T-cell (primary cell): ENCODE results near the gene MPL. TPM values are rescaled to one million over a fixed set of nuclear protein-coding genes. Genes with fewer than 3 reads are reported as not detected.

ENCODE experiments used
- ATAC-seq, 4 experiments: fragments of 200-7000 bp in 3 of 4; fragments of 150-1000 bp in 1 of 4; cut with Tn5 transposase; replicated peaks in 1 of 4; 1 replicate in 3 of 4; 2 replicates in 1 of 4; pipeline ENCODE4 v1.10.0; 2021; ENCODE audit warnings: moderate library complexity in 3 of 4, mild to moderate bottlenecking in 2 of 4, moderate number of reproducible peaks in 1 of 4
- CTCF ChIA-PET, 2 donors: fragments of 300-600 bp; sonication (Branson Sonifier 250); formaldehyde crosslinking; loops; one replicate each; lab custom pipeline; 2022; ENCODE audit warnings: antibody characterized with exemption in 2 of 2; lab: Charles Lee
- POLR2A ChIA-PET, 2 donors: fragments of 300-600 bp; sonication (Branson Sonifier 250); formaldehyde crosslinking; loops; one replicate each; lab custom pipeline; 2022; ENCODE audit warnings: antibody characterized with exemption in 2 of 2; lab: Charles Lee
- DNase-seq, 35 experiments: peaks; one replicate each; pipeline versions ENCODE4 v3.0.0 to v3.0.0-alpha.2; 2013 to 2023
- H3K27ac ChIP-seq: one replicate; pipeline ENCODE4 v1.5.1; 2013; ENCODE audit warnings: low read length
- H3K27me3 ChIP-seq, 2 experiments: replicated peaks in 1 of 2; 1 replicate in 1 of 2; 2 replicates in 1 of 2; pipeline versions ENCODE4 v1.6.1 to v1.7.0; 2013; ENCODE audit warnings: low read length in 1 of 2, mixed read lengths in 1 of 2; ENCODE audit not compliant: control insufficient read depth in 2 of 2, insufficient read depth in 2 of 2; ENCODE audit errors: extremely low read depth in 1 of 2
- H3K36me3 ChIP-seq, 2 donors: 1 replicate in 1 of 2; 2 replicates in 1 of 2; pipeline versions ENCODE4 v1.6.1 to v1.7.0; 2013; ENCODE audit warnings: low read length in 1 of 2; ENCODE audit not compliant: control insufficient read depth in 2 of 2, insufficient read depth in 1 of 2; ENCODE audit errors: extremely low read depth in 1 of 2
- H3K4me1 ChIP-seq, 2 experiments: 1 replicate in 1 of 2; 2 replicates in 1 of 2; pipeline versions ENCODE4 v1.6.1 to v1.7.0; 2013; ENCODE audit warnings: low read length in 2 of 2, mixed read lengths in 1 of 2; ENCODE audit not compliant: insufficient read depth in 2 of 2, control insufficient read depth in 1 of 2; ENCODE audit errors: extremely low read depth in 1 of 2
- H3K4me3 ChIP-seq, 2 donors: 1 replicate in 1 of 2; 2 replicates in 1 of 2; pipeline versions ENCODE4 v1.5.1 to v1.7.0; 2013; ENCODE audit warnings: mild to moderate bottlenecking in 2 of 2, low read length in 1 of 2, moderate library complexity in 1 of 2; ENCODE audit not compliant: control insufficient read depth in 1 of 2; ENCODE audit errors: extremely low read depth in 1 of 2
- H3K9me3 ChIP-seq: 2 replicates; pipeline ENCODE4 v1.7.0; 2013
- H3K27ac Mint-ChIP-seq, 2 donors: one replicate each; pipeline ENCODE4 v1.8.0; 2020 to 2021; ENCODE audit warnings: mild to moderate bottlenecking in 2 of 2, mixed read lengths in 2 of 2
- H3K27me3 Mint-ChIP-seq, 2 donors: one replicate each; pipeline ENCODE4 v1.8.0; 2021 to 2022; ENCODE audit warnings: mixed read lengths in 2 of 2
- H3K36me3 Mint-ChIP-seq: one replicate; pipeline ENCODE4 v1.8.0; 2021; ENCODE audit warnings: mixed read lengths
- H3K4me1 Mint-ChIP-seq, 3 donors: one replicate each; pipeline ENCODE4 v1.8.0; 2020 to 2022; ENCODE audit warnings: mixed read lengths in 3 of 3, mild to moderate bottlenecking in 1 of 3
- H3K4me3 Mint-ChIP-seq, 3 donors: one replicate each; pipeline ENCODE4 v1.8.0; 2020 to 2022; ENCODE audit warnings: mild to moderate bottlenecking in 3 of 3, mixed read lengths in 3 of 3, moderate library complexity in 3 of 3
- H3K9me3 Mint-ChIP-seq, 3 donors: one replicate each; pipeline ENCODE4 v1.8.0; 2020 to 2022; ENCODE audit warnings: mixed read lengths in 3 of 3
- WGBS: methylation state at CpG from one replicate; pipeline ENCODE4 v1.1.5; 2013; ENCODE audit warnings: missing lambda C conversion rate; ENCODE audit not compliant: insufficient coverage; 5-methylcytosine and 5-hydroxymethylcytosine counted together
- total RNA-seq, 35 experiments: library from RNA in 6 of 35; stranded (reverse) in 6 of 35; fragments of 120-200 nt in 1 of 35; gene quantifications; one replicate each; pipeline versions ENCODE4 v1.2.1 to v1.2.4 and lab custom pipeline; 2013 to 2026

The MPL gene
- total RNA-seq, 5 donors from 2014 or later (not counting 1 experiment from before 2014, with no cell fraction given) = 0.26 to 0.63 (median 0.61) TPM; not detected in 2

- no peak for ATAC-seq
- WGBS = 83% methylated on average over 9 of the region's 9 CpGs
- H3K4me1 ChIP-seq = no peaks in the 10 kb centered on the region
- peaks cover 0 to 30% of the 10 kb centered on the region in 2 experiments for H3K27me3 ChIP-seq
- POLR2A ChIA-PET = no interaction called here
- Mint-ChIP-seq H3K9me3 (no peaks in the 10 kb centered on the region), H3K4me3 (no peak overlapping the region), H3K27me3 (no peaks in the 10 kb centered on the region), H3K4me1 (no peaks in the 10 kb centered on the region), H3K36me3 (no peaks in the 10 kb centered on the region), H3K27ac (no peak overlapping the region)
- no peak overlapping the region for H3K4me3 ChIP-seq
- no peak overlapping the region for H3K27ac ChIP-seq
- H3K36me3 ChIP-seq = no peaks in the 10 kb centered on the region
- H3K9me3 ChIP-seq = no peaks in the 10 kb centered on the region
- no peak for DNase-seq
- CTCF ChIA-PET = interaction anchor here in 1 of 2 donors (0.5 kb wide), 1 partner anchor 437 kb away, joined by 3 read pairs; no protein-coding TSS in a partner anchor
Measured at GRCh38 chr1:43311521-43311920, 26.1 kb upstream of the MPL start.

GRCh38 chr1:43312212-43312623 lies 25.4 kb upstream of the MPL start:
- Mint-ChIP-seq H3K27ac (no peak overlapping the region), H3K4me1 (no peaks in the 10 kb centered on the region), H3K4me3 (no peak overlapping the region), H3K27me3 (no peaks in the 10 kb centered on the region), H3K36me3 (no peaks in the 10 kb centered on the region), H3K9me3 (no peaks in the 10 kb centered on the region)
- Histone ChIP-seq H3K4me1 (no peaks in the 10 kb centered on the region), H3K36me3 (no peaks in the 10 kb centered on the region), H3K9me3 (no peaks in the 10 kb centered on the region), H3K27ac (no peak overlapping the region), H3K4me3 (no peak overlapping the region), H3K27me3 (peaks cover 0 to 27% of the 10 kb centered on the region in 2 experiments)
- no peak for DNase-seq
- no peak for ATAC-seq
- whole genome bisulfite sequencing = 91% methylated on average over 11 of the region's 19 CpGs
- ChIA-PET POLR2A (no interaction called here), CTCF (no interaction called here)

DNA sequence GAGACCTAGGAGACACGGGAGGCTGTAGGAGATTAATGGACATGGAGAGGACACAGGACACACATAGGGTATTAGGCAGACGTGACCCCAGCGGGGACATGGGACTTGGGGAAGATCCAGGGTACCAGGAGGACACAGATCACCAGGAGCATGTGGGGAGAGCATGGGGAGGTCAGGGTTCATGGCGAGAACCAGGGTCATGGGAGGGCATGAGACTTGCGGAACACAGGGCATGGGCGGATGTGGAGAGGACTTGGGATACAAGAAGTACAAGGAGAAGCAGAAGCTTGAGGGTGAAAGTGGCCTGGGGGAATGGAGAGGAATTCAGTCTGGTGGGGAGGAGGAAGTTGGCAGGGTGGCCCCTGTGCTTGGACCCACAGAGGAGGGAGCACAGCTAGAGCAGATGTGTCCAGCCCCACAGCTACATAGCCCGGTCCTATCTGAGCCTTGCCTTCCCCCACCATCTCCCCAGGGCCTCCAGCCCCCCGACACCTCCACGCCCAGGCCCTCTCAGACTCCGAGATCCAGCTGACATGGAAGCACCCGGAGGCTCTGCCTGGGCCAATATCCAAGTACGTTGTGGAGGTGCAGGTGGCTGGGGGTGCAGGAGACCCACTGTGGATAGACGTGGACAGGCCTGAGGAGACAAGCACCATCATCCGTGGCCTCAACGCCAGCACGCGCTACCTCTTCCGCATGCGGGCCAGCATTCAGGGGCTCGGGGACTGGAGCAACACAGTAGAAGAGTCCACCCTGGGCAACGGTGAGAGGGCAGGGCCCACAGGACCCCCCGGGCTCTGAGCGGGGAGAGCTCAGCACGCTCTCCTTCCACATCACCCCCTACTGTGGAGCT lies 24.7 kb upstream of the MPL start:
- Mint-ChIP-seq H3K4me3 (no peak overlapping the region), H3K27ac (no peak overlapping the region)

GRCh38 chr1:43313771-43314170 lies 23.8 kb upstream of the MPL start:
- Histone ChIP-seq H3K36me3 (no peaks in the 10 kb centered on the region), H3K4me1 (no peaks in the 10 kb centered on the region), H3K27me3 (peaks cover 0 to 12% of the 10 kb centered on the region in 2 experiments), H3K4me3 (no peak overlapping the region), H3K9me3 (no peaks in the 10 kb centered on the region), H3K27ac (no peak overlapping the region)
- no peaks in the 10 kb centered on the region for H3K4me1 Mint-ChIP-seq
- no peak overlapping the region for H3K4me3 Mint-ChIP-seq
- ChIA-PET CTCF (no interaction called here), POLR2A (no interaction called here)
- DNase-seq (no peak), ATAC-seq (no peak)
- WGBS = 95% methylated on average over 6 of the region's 10 CpGs
- no peaks in the 10 kb centered on the region for H3K36me3 Mint-ChIP-seq
- H3K9me3 Mint-ChIP-seq = no peaks in the 10 kb centered on the region
- no peak overlapping the region for H3K27ac Mint-ChIP-seq
- no peaks in the 10 kb centered on the region for H3K27me3 Mint-ChIP-seq

More for the DNA sequence above, 24.7 kb upstream of the MPL start:
- Mint-ChIP-seq H3K4me1 (no peaks in the 10 kb centered on the region), H3K36me3 (no peaks in the 10 kb centered on the region), H3K9me3 (no peaks in the 10 kb centered on the region), H3K27me3 (no peaks in the 10 kb centered on the region)
- H3K27ac ChIP-seq = no peak overlapping the region
- ATAC-seq = no peak
- WGBS = 86% methylated on average over 20 of the region's 24 CpGs
- ChIA-PET CTCF (no interaction called here), POLR2A (no interaction called here)
- H3K36me3 ChIP-seq = no peaks in the 10 kb centered on the region
- H3K4me3 ChIP-seq = no peak overlapping the region
- peaks cover 0 to 20% of the 10 kb centered on the region in 2 experiments for H3K27me3 ChIP-seq
- DNase-seq = no peak
- H3K4me1 ChIP-seq = no peaks in the 10 kb centered on the region
- H3K9me3 ChIP-seq = no peaks in the 10 kb centered on the region

GRCh38 chr1:43314233-43314632 lies 23.4 kb upstream of the MPL start:
- no peak overlapping the region for H3K4me3 ChIP-seq
- Mint-ChIP-seq H3K9me3 (no peaks in the 10 kb centered on the region), H3K27ac (no peak overlapping the region), H3K4me3 (no peak overlapping the region), H3K36me3 (no peaks in the 10 kb centered on the region), H3K4me1 (no peaks in the 10 kb centered on the region), H3K27me3 (no peaks in the 10 kb centered on the region)
- no peak overlapping the region for H3K27ac ChIP-seq
- H3K27me3 ChIP-seq = peaks cover 0 to 9% of the 10 kb centered on the region in 2 experiments
- CTCF ChIA-PET = no interaction called here
- WGBS = 100% methylated on average over 2 of the region's 5 CpGs
- DNase-seq (no peak), ATAC-seq (no peak)
- no peaks in the 10 kb centered on the region for H3K36me3 ChIP-seq
- H3K4me1 ChIP-seq = no peaks in the 10 kb centered on the region
- H3K9me3 ChIP-seq = no peaks in the 10 kb centered on the region
- POLR2A ChIA-PET = no interaction called here

- Histone ChIP-seq H3K4me3 (no peak overlapping the region), H3K27ac (no peak overlapping the region), H3K9me3 (no peaks in the 10 kb centered on the region), H3K4me1 (no peaks in the 10 kb centered on the region), H3K27me3 (peaks cover 0 to 5% of the 10 kb centered on the region in 2 experiments), H3K36me3 (no peaks in the 10 kb centered on the region)
- no peaks in the 10 kb centered on the region for H3K4me1 Mint-ChIP-seq
- H3K4me3 Mint-ChIP-seq = no peak overlapping the region
- H3K27ac Mint-ChIP-seq = no peak overlapping the region
- H3K27me3 Mint-ChIP-seq = no peaks in the 10 kb centered on the region
- WGBS = no CpG with 5 or more reads among the region's 3 CpGs
- ATAC-seq (no peak), DNase-seq (no peak)
- no peaks in the 10 kb centered on the region for H3K36me3 Mint-ChIP-seq
- ChIA-PET CTCF (no interaction called here), POLR2A (interaction anchor here in 1 of 2 donors (0.5 kb wide), 1 partner anchor 1541 kb away, joined by 15 read pairs; no protein-coding TSS in a partner anchor)
- no peaks in the 10 kb centered on the region for H3K9me3 Mint-ChIP-seq
Measured at GRCh38 chr1:43315481-43315880, 22.1 kb upstream of the MPL start.
